ENCODE measurements around the gene IKBKE. TPM values are rescaled to one million over a fixed set of nuclear protein-coding genes. Genes with fewer than 3 reads are reported as not detected.

Gene IKBKE
- polyA plus RNA-seq, 1 donor from 2014 or later = not detected

- H3K9me2 ChIP-seq (ENCODE audit: insufficient read depth, low read length) = no peaks in the 10 kb centered on the region
- no peak overlapping the region for H2AFZ ChIP-seq (ENCODE audit: low read depth, low read length)
- H3K36me3 ChIP-seq (ENCODE audit: insufficient read depth, low read length) = peaks cover 7% of the 10 kb centered on the region
- H3K9ac ChIP-seq (ENCODE audit: low read length) = no peak overlapping the region
- H4K20me1 ChIP-seq (ENCODE audit: insufficient read depth) = no peaks in the 10 kb centered on the region
- H3K4me2 ChIP-seq (ENCODE audit: low read length) = no peak overlapping the region
- H3K79me2 ChIP-seq (replicated peaks; ENCODE audit: insufficient read depth, low read length) = no peaks in the 10 kb centered on the region
- no peaks in the 10 kb centered on the region for H3F3A ChIP-seq (ENCODE audit: insufficient read depth, low read length, poor library complexity, severe bottlenecking)
- H3K27me3 ChIP-seq (ENCODE audit: insufficient read depth, low read depth, low read length) = no peaks in the 10 kb centered on the region
- TF ChIP-seq TAF1 (IDR thresholded peaks at IDR 0.05; ENCODE audit: low read depth) = no peak
- no peak for TF ChIP-seq POLR2AphosphoS5 (IDR thresholded peaks at IDR 0.05)
- TF ChIP-seq SMC3 (conservative IDR thresholded peaks at IDR 0.05; ENCODE audit: poor library complexity) = no peak
- no peak for TF ChIP-seq MXI1 (conservative IDR thresholded peaks at IDR 0.05; ENCODE audit: poor library complexity, severe bottlenecking)
- no peak for TF ChIP-seq CTCF (IDR thresholded peaks at IDR 0.05; ENCODE audit: poor library complexity, severe bottlenecking)
- no peak for TF ChIP-seq REST (IDR thresholded peaks at IDR 0.05; ENCODE audit: borderline replicate concordance)
- no peak for TF ChIP-seq EZH2 (IDR thresholded peaks at IDR 0.05; ENCODE audit: borderline replicate concordance, insufficient read depth, low read length, poor library complexity, severe bottlenecking)
- TF ChIP-seq RAD21 (conservative IDR thresholded peaks at IDR 0.05) = no peak
- TF ChIP-seq EP300 (conservative IDR thresholded peaks at IDR 0.05; ENCODE audit: poor library complexity, severe bottlenecking) = no peak
- H3K27ac ChIP-seq (ENCODE audit: low read length) = no peak overlapping the region
- H3K9me3 ChIP-seq (ENCODE audit: low read length) = no peaks in the 10 kb centered on the region
- no peak overlapping the region for H3K4me3 ChIP-seq (ENCODE audit: low read length)
Observed at GRCh38 chr1:206463911-206464310, 6.4 kb upstream of the IKBKE start.

- H3K79me2 ChIP-seq (replicated peaks; ENCODE audit: insufficient read depth, low read length) = no peaks in the 10 kb centered on the region
- H3K4me3 ChIP-seq (ENCODE audit: low read length) = no peak overlapping the region
- no peak overlapping the region for H3K4me2 ChIP-seq (ENCODE audit: low read length)
- no peaks in the 10 kb centered on the region for H4K20me1 ChIP-seq (ENCODE audit: insufficient read depth)
- H3K9me3 ChIP-seq (ENCODE audit: low read length) = no peaks in the 10 kb centered on the region
- peaks cover 4% of the 10 kb centered on the region for H3K36me3 ChIP-seq (ENCODE audit: insufficient read depth, low read length)
- H3K27me3 ChIP-seq (ENCODE audit: insufficient read depth, low read depth, low read length) = no peaks in the 10 kb centered on the region
- H3F3A ChIP-seq (ENCODE audit: insufficient read depth, low read length, poor library complexity, severe bottlenecking) = no peaks in the 10 kb centered on the region
- H3K9me2 ChIP-seq (ENCODE audit: insufficient read depth, low read length) = no peaks in the 10 kb centered on the region
- H2AFZ ChIP-seq (ENCODE audit: low read depth, low read length) = no peak overlapping the region
- no peak overlapping the region for H3K9ac ChIP-seq (ENCODE audit: low read length)
- no peak overlapping the region for H3K27ac ChIP-seq (ENCODE audit: low read length)
- TF ChIP-seq CTCF (IDR thresholded peaks at IDR 0.05; ENCODE audit: poor library complexity, severe bottlenecking) (no peak), EZH2 (IDR thresholded peaks at IDR 0.05; ENCODE audit: borderline replicate concordance, insufficient read depth, low read length, poor library complexity, severe bottlenecking) (no peak), RAD21 (conservative IDR thresholded peaks at IDR 0.05) (no peak), REST (IDR thresholded peaks at IDR 0.05; ENCODE audit: borderline replicate concordance) (no peak), SMC3 (conservative IDR thresholded peaks at IDR 0.05; ENCODE audit: poor library complexity) (no peak), POLR2AphosphoS5 (IDR thresholded peaks at IDR 0.05) (no peak), MXI1 (conservative IDR thresholded peaks at IDR 0.05; ENCODE audit: poor library complexity, severe bottlenecking) (no peak), EP300 (conservative IDR thresholded peaks at IDR 0.05; ENCODE audit: poor library complexity, severe bottlenecking) (no peak), TAF1 (IDR thresholded peaks at IDR 0.05; ENCODE audit: low read depth) (no peak)
Observed at GRCh38 chr1:206464456-206464964, 5.8 kb upstream of the IKBKE start.
